ENCODE measurements around the gene KLHL17.

GRCh38 chr1:923991-924655 is 36.3 kb upstream of the KLHL17 start:
- TF ChIP-seq, protein P1, sequence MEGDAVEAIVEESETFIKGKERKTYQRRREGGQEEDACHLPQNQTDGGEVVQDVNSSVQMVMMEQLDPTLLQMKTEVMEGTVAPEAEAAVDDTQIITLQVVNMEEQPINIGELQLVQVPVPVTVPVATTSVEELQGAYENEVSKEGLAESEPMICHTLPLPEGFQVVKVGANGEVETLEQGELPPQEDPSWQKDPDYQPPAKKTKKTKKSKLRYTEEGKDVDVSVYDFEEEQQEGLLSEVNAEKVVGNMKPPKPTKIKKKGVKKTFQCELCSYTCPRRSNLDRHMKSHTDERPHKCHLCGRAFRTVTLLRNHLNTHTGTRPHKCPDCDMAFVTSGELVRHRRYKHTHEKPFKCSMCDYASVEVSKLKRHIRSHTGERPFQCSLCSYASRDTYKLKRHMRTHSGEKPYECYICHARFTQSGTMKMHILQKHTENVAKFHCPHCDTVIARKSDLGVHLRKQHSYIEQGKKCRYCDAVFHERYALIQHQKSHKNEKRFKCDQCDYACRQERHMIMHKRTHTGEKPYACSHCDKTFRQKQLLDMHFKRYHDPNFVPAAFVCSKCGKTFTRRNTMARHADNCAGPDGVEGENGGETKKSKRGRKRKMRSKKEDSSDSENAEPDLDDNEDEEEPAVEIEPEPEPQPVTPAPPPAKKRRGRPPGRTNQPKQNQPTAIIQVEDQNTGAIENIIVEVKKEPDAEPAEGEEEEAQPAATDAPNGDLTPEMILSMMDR (conservative IDR thresholded peaks at IDR 0.05; ENCODE audit: low read depth, low read length): no peak
- TF ChIP-seq EZH2 (IDR thresholded peaks at IDR 0.05; ENCODE audit: low read length, unreplicated experiment) (no peak), EZH2phosphoT487 (IDR thresholded peaks at IDR 0.05; ENCODE audit: borderline replicate concordance, low read length) (no peak)

All from PC-3 (cell line).